Measurements from ENCODE around the gene CCNI2. TPM values are rescaled to one million over a fixed set of nuclear protein-coding genes. Genes with fewer than 3 reads are reported as not detected.

Gene CCNI2
- total and polyA plus RNA-seq, 2 donors (not counting 3 experiments of a cell fraction or from before 2014, with no cell fraction given) = 0.25 to 0.53 TPM

DNA sequence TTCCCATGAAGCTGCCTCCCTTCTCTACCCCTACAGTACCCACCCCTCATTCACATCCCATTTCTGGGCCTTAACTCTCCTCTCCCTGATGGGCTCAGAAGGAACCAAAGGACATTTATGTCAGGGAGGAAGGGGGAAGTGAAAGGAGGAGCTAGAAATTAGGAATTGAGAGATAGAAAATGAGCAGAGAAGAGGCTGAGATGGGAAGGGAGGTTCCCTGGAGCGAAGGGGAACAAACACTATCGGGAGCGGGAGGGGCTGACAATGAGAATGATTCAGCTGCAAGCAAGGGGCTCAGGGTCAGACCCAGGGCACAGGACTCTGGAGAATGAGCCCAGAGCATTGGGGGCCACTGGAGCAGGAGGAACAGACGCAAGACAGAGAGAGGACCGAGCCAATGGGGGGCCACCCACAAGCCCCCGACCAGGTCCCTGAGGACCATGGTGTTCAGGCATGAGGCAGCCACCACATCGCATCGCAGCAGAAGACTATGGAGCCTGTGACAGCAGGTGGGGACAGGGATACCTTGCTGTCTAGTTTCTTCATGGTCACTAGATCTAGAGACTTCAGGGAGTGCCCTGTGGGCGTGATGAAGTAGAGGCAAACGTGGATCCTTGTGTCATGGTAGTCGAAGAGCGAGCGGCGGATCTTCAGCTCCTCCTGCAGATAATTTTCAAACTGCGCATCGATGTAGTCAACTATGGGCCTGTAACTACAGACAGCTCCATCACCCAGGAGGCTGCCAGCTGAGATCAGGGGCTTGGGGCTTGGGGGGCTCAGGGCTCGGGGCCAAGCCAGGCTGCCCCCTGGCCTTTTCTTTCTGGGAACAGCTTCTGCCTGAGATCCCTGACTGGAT lies 16.2 kb downstream of the CCNI2 start:
- DNase-seq (ENCODE audit: low read depth, low spot score) (no peak), FAIRE-seq (no peak)
- TF ChIP-seq GATA2 (IDR thresholded peaks at IDR 0.05; ENCODE audit: insufficient read depth, insufficient read length, low read depth, low read length) (no peak), POLR2AphosphoS5 (IDR thresholded peaks at IDR 0.05; ENCODE audit: insufficient read depth, low read depth, low read length) (no peak)
- H3K9me3 ChIP-seq (replicated peaks; ENCODE audit: control insufficient read depth, insufficient read depth, low read length) = no peaks in the 10 kb centered on the region
- peaks cover 6 to 32% of the 10 kb centered on the region in 2 experiments for H3K36me3 ChIP-seq (ENCODE audit: control insufficient read depth in 2 of 2, extremely low read depth in 1 of 2, insufficient read depth in 2 of 2, low read length in 2 of 2)
- H2AFZ ChIP-seq (ENCODE audit: low read depth, low read length) = no peak overlapping the region
- dilution Hi-C loops (cut with MboI; ENCODE audit: extremely low pct_ligation_motif_present, low sequenced_read_pairs) (no loop called here), intact Hi-C loops (cut with micrococcal nuclease) (no loop called here)
- no peaks in the 10 kb centered on the region for H3K27me3 ChIP-seq (ENCODE audit: control insufficient read depth in 2 of 2, insufficient read depth in 2 of 2, low read length in 2 of 2)
- peaks cover 8% of the 10 kb centered on the region for H3K79me2 ChIP-seq (ENCODE audit: control insufficient read depth, insufficient read depth, low read length)
- H3K9me1 ChIP-seq (replicated peaks; ENCODE audit: control insufficient read depth, extremely low read depth, insufficient read depth, low read length) = no peaks in the 10 kb centered on the region
- H3K4me2 ChIP-seq (ENCODE audit: insufficient read depth, low read length) = no peak overlapping the region
- ChIA-PET CTCF (interaction anchor here (0.9 to 1.0 kb wide), 2 partner anchors 19 to 57 kb away, joined by 3 to 6 read pairs; no protein-coding TSS in a partner anchor), POLR2A (no interaction called here)
- peaks cover 11% of the 10 kb centered on the region for H3K4me1 ChIP-seq (ENCODE audit: control insufficient read depth, extremely low read depth, insufficient read depth, low read length)
- H3K27ac ChIP-seq (ENCODE audit: insufficient read depth, low read depth, low read length) = no peak overlapping the region
- no peaks in the 10 kb centered on the region for H4K20me1 ChIP-seq (replicated peaks; ENCODE audit: control insufficient read depth, extremely low read depth, insufficient read depth, low read length)
- BruUV-seq (replicated peaks) = no TSS peak
- H3K4me3 ChIP-seq (replicated peaks in 1 of 3; ENCODE audit: insufficient read depth in 1 of 3, low read depth in 1 of 3, low read length in 3 of 3) = no peak overlapping the region
- H3K9ac ChIP-seq (replicated peaks; ENCODE audit: extremely low read depth, insufficient read depth, low read length) = no peak overlapping the region

DNA sequence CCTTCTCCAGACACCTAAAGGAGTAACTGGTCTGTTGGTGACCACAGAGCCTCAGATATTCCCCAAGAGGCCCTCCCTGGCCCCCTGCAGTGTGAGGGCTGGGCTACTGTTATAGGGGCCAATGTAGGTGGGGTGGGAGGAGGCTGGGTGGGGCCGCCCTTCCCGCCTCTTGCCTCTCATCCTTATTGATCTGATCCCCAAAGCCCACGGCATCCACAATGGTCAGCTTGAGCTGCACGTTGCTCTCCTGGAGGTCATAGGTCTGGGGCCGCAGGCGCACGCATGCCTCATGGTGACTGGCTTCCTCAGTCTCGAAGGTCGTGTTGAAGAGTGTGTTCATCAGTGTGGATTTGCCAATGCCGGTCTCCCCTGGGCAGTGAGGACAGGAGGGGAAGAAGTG lies 16.8 kb downstream of the CCNI2 start:
- BruUV-seq (replicated peaks) = no TSS peak
- H3K9me1 ChIP-seq (replicated peaks; ENCODE audit: control insufficient read depth, extremely low read depth, insufficient read depth, low read length) = no peaks in the 10 kb centered on the region
- peaks cover 2 to 31% of the 10 kb centered on the region in 2 experiments for H3K36me3 ChIP-seq (ENCODE audit: control insufficient read depth in 2 of 2, extremely low read depth in 1 of 2, insufficient read depth in 2 of 2, low read length in 2 of 2)
- CTCF ChIA-PET = interaction anchor here (1.0 to 2.2 kb wide), 3 partner anchors 9 to 50 kb away, joined by 3 to 5 read pairs (median 3); no protein-coding TSS in a partner anchor
- no peaks in the 10 kb centered on the region for H4K20me1 ChIP-seq (replicated peaks; ENCODE audit: control insufficient read depth, extremely low read depth, insufficient read depth, low read length)
- dilution Hi-C loops (cut with MboI; ENCODE audit: extremely low pct_ligation_motif_present, low sequenced_read_pairs) = no loop called here
- no peak for TF ChIP-seq MYC (IDR thresholded peaks at IDR 0.05; ENCODE audit: low read depth, low read length)
- TF ChIP-seq GATA2 (IDR thresholded peaks at IDR 0.05; ENCODE audit: insufficient read depth, insufficient read length, low read depth, low read length) = no peak
- no peak for TF ChIP-seq POLR2A (IDR thresholded peaks at IDR 0.05; ENCODE audit: low read depth, low read length)
- TF ChIP-seq, protein P1, sequence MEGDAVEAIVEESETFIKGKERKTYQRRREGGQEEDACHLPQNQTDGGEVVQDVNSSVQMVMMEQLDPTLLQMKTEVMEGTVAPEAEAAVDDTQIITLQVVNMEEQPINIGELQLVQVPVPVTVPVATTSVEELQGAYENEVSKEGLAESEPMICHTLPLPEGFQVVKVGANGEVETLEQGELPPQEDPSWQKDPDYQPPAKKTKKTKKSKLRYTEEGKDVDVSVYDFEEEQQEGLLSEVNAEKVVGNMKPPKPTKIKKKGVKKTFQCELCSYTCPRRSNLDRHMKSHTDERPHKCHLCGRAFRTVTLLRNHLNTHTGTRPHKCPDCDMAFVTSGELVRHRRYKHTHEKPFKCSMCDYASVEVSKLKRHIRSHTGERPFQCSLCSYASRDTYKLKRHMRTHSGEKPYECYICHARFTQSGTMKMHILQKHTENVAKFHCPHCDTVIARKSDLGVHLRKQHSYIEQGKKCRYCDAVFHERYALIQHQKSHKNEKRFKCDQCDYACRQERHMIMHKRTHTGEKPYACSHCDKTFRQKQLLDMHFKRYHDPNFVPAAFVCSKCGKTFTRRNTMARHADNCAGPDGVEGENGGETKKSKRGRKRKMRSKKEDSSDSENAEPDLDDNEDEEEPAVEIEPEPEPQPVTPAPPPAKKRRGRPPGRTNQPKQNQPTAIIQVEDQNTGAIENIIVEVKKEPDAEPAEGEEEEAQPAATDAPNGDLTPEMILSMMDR (IDR thresholded peaks at IDR 0.05; ENCODE audit: extremely low read depth in 1 of 2, insufficient read depth in 1 of 2, low read depth in 1 of 2, low read length in 2 of 2) = no peak
- TF ChIP-seq POLR2AphosphoS5 (IDR thresholded peaks at IDR 0.05; ENCODE audit: insufficient read depth, low read depth, low read length) = no peak
- no peak for TF ChIP-seq JUN (IDR thresholded peaks at IDR 0.05; ENCODE audit: borderline replicate concordance, insufficient read depth, insufficient read length, low read depth)
- TF ChIP-seq EZH2 (IDR thresholded peaks at IDR 0.05; ENCODE audit: borderline replicate concordance, low read depth, low read length, severe bottlenecking) = no peak
- TF ChIP-seq, protein P2, sequence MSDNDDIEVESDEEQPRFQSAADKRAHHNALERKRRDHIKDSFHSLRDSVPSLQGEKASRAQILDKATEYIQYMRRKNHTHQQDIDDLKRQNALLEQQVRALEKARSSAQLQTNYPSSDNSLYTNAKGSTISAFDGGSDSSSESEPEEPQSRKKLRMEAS (IDR thresholded peaks at IDR 0.05; ENCODE audit: insufficient read depth, insufficient read length) = no peak
- no peak for TF ChIP-seq FOS (IDR thresholded peaks at IDR 0.05; ENCODE audit: borderline replicate concordance, insufficient read depth, low read length)
- POLR2A ChIA-PET = no interaction called here
- H3K4me3 ChIP-seq (replicated peaks in 1 of 3; ENCODE audit: insufficient read depth in 1 of 3, low read depth in 1 of 3, low read length in 3 of 3) = no peak overlapping the region
- H2AFZ ChIP-seq (ENCODE audit: low read depth, low read length) = no peak overlapping the region
- H3K27ac ChIP-seq (ENCODE audit: insufficient read depth, low read depth, low read length) = no peak overlapping the region
- no peaks in the 10 kb centered on the region for H3K9me3 ChIP-seq (replicated peaks; ENCODE audit: control insufficient read depth, insufficient read depth, low read length)
- peaks cover 12% of the 10 kb centered on the region for H3K4me1 ChIP-seq (ENCODE audit: control insufficient read depth, extremely low read depth, insufficient read depth, low read length)
- no peak for DNase-seq (ENCODE audit: low read depth, low spot score)
- FAIRE-seq = no peak
- no peak overlapping the region for H3K9ac ChIP-seq (replicated peaks; ENCODE audit: extremely low read depth, insufficient read depth, low read length)
- intact Hi-C loops (cut with micrococcal nuclease) = no loop called here
- H3K27me3 ChIP-seq (ENCODE audit: control insufficient read depth in 2 of 2, insufficient read depth in 2 of 2, low read length in 2 of 2) = no peaks in the 10 kb centered on the region
- H3K79me2 ChIP-seq (ENCODE audit: control insufficient read depth, insufficient read depth, low read length) = peaks cover 12% of the 10 kb centered on the region
- no peak overlapping the region for H3K4me2 ChIP-seq (ENCODE audit: insufficient read depth, low read length)
